Sigmoid colon (tissue), 7 donors: Measurements from ENCODE around the gene YES1. TPM values are rescaled to one million over a fixed set of nuclear protein-coding genes. Genes with fewer than 3 reads are reported as not detected.
A peak's percentile ranks its signal among the peaks of the same experiment; 100 is the strongest.

Experiments
- DNase-seq: peaks from one replicate; pipeline ENCODE4 v3.0.0-alpha.2; 2019
- H3K27ac ChIP-seq, 4 donors: fragments of 200-600 bp; sonication (generic); one replicate each; pipeline ENCODE4 v1.5.1; 2016 to 2019; ENCODE audit warnings: mild to moderate bottlenecking in 1 of 4
- H3K27me3 ChIP-seq, 3 donors: fragments of 200-600 bp; sonication (generic); one replicate each; pipeline ENCODE4 v1.5.1; 2019; ENCODE audit warnings: mild to moderate bottlenecking in 1 of 3
- H3K36me3 ChIP-seq, 4 donors: fragments of 200-600 bp; sonication (generic); one replicate each; pipeline ENCODE4 v1.5.1; 2016 to 2019
- H3K4me1 ChIP-seq, 4 donors: fragments of 200-600 bp; sonication (generic); one replicate each; pipeline ENCODE4 v1.5.1; 2017 to 2019
- H3K4me3 ChIP-seq, 4 donors: fragments of 200-600 bp; sonication (generic); one replicate each; pipeline ENCODE4 v1.5.1; 2017 to 2019; ENCODE audit warnings: mild to moderate bottlenecking in 2 of 4, moderate library complexity in 1 of 4
- H3K9me3 ChIP-seq, 4 donors: fragments of 200-600 bp in 3 of 4; sonication (generic) in 3 of 4; one replicate each; pipeline versions ENCODE4 v1.5.1 to v1.6.1; 2013 to 2019
- CTCF ChIP-seq, 4 experiments: fragments of 450-650 bp in 3 of 4; fragments of 200-600 bp in 1 of 4; IDR thresholded peaks; one replicate each; pipeline ENCODE4 v1.5.1; 2016 to 2019; ENCODE audit warnings: antibody characterized with exemption in 4 of 4, mild to moderate bottlenecking in 3 of 4, moderate library complexity in 2 of 4
- EP300 ChIP-seq, 4 donors: sonication (generic); formaldehyde crosslinking; IDR thresholded peaks; one replicate each; pipeline ENCODE4 v1.6.1; 2017; ENCODE audit warnings: antibody characterized with exemption in 4 of 4
- POLR2A ChIP-seq, 2 donors: fragments of 450-650 bp; IDR thresholded peaks; one replicate each; pipeline ENCODE4 v1.6.1; 2016; ENCODE audit warnings: antibody characterized with exemption in 2 of 2, mild to moderate bottlenecking in 2 of 2, moderate library complexity in 2 of 2
- POLR2AphosphoS5 ChIP-seq, 4 donors: sonication (generic); formaldehyde crosslinking; IDR thresholded peaks; one replicate each; pipeline ENCODE4 v1.6.1; 2017; ENCODE audit warnings: antibody characterized with exemption in 4 of 4
- WGBS, 2 donors: extraction: QIAGEN DNeasy Blood & Tissue Kit; methylation state at CpG; one replicate each; pipeline ENCODE4 v1.1.7; 2013; 5-methylcytosine and 5-hydroxymethylcytosine counted together
- intact Hi-C: fragments of 100-400 bp; cut with DNase I; formaldehyde crosslinking; loops from one replicate; pipeline ENCODE4 v1.15.1; 2023
- polyA plus RNA-seq, 3 donors: library from polyadenylated mRNA; stranded (reverse); fragments of 200-250 nt; gene quantifications; one replicate each; pipeline ENCODE4 v1.2.3, GENCODE V29; 2013
- total RNA-seq, 4 donors: library from RNA; depleted of rRNA; stranded (reverse); fragments of >200 nt; gene quantifications; one replicate each; pipeline ENCODE4 v1.1.0, GENCODE V29; 2016
- donor health status: healthy with polysubstance abuse.
- donor health status: Bipolar disorder and iron deficiency.
- donor health status: healthy.

YES1 gene
- total and polyA plus RNA-seq, 7 donors: 27.6 to 146 (median 105) TPM

GRCh38 chr18:839224-840022 is 27.4 kb upstream of the YES1 start:
- Histone ChIP-seq H3K27me3 (no peaks in the 10 kb centered on the region), H3K9me3 (no peaks in the 10 kb centered on the region), H3K27ac (no peak overlapping the region), H3K4me3 (no peak overlapping the region), H3K36me3 (no peaks in the 10 kb centered on the region), H3K4me1 (peaks cover 0 to 4% (median 0%) of the 10 kb centered on the region in 4 donors)
- TF ChIP-seq EP300 (IDR thresholded peaks at IDR 0.05) (no peak), CTCF (IDR thresholded peaks at IDR 0.05) (peak; percentile 71 to 98 (median 84))
- 17 to 19% methylated on average over 14 of the region's 14 CpGs for WGBS, 2 donors
- peak; percentile 90 for DNase-seq
- intact Hi-C loops: loop anchor here (2.0 kb wide), 1 partner anchor 215 kb away; no protein-coding TSS in a partner anchor

GRCh38 chr18:837922-838321 is 25.9 kb upstream of the YES1 start:
- intact Hi-C loops: loop anchor here (2.0 kb wide), 1 partner anchor 213 kb away; no protein-coding TSS in a partner anchor
- H3K27me3 ChIP-seq: no peaks in the 10 kb centered on the region
- no peaks in the 10 kb centered on the region for H3K9me3 ChIP-seq
- 93 to 94% methylated on average over 2 of the region's 2 CpGs for WGBS, 2 donors
- TF ChIP-seq POLR2A (IDR thresholded peaks at IDR 0.05) (no peak), CTCF (IDR thresholded peaks at IDR 0.05) (no peak), POLR2AphosphoS5 (IDR thresholded peaks at IDR 0.05) (no peak), EP300 (IDR thresholded peaks at IDR 0.05) (no peak)
- H3K36me3 ChIP-seq: no peaks in the 10 kb centered on the region
- no peak overlapping the region for H3K4me3 ChIP-seq
- no peak for DNase-seq
- H3K4me1 ChIP-seq: peaks cover 0 to 4% (median 0%) of the 10 kb centered on the region in 4 donors
- no peak overlapping the region for H3K27ac ChIP-seq

- Histone ChIP-seq H3K4me3 (no peak overlapping the region), H3K9me3 (no peaks in the 10 kb centered on the region), H3K36me3 (no peaks in the 10 kb centered on the region), H3K27ac (no peak overlapping the region), H3K27me3 (peaks cover 0 to 12% (median 0%) of the 10 kb centered on the region in 3 donors), H3K4me1 (peaks cover 0 to 3% (median 0%) of the 10 kb centered on the region in 4 donors)
- 77 to 89% methylated on average over 8 of the region's 8 CpGs for WGBS, 2 donors
- no peak for DNase-seq
- TF ChIP-seq EP300 (IDR thresholded peaks at IDR 0.05) (no peak), POLR2A (IDR thresholded peaks at IDR 0.05) (no peak)
- intact Hi-C loops: no loop called here
Observed at GRCh38 chr18:834082-834720, 22.2 kb upstream of the YES1 start.

GRCh38 chr18:833197-833596 is 21.2 kb upstream of the YES1 start:
- H3K4me1 ChIP-seq: no peaks in the 10 kb centered on the region
- no peak overlapping the region for H3K27ac ChIP-seq
- H3K9me3 ChIP-seq: no peaks in the 10 kb centered on the region
- intact Hi-C loops: no loop called here
- WGBS, 2 donors: 93 to 96% methylated on average over 4 of the region's 4 CpGs
- peaks cover 0 to 12% (median 0%) of the 10 kb centered on the region in 3 donors for H3K27me3 ChIP-seq
- no peak for DNase-seq
- no peaks in the 10 kb centered on the region for H3K36me3 ChIP-seq
- no peak for TF ChIP-seq POLR2AphosphoS5 (IDR thresholded peaks at IDR 0.05)
- TF ChIP-seq EP300 (IDR thresholded peaks at IDR 0.05): no peak
- TF ChIP-seq CTCF (IDR thresholded peaks at IDR 0.05): no peak
- no peak for TF ChIP-seq POLR2A (IDR thresholded peaks at IDR 0.05)
- no peak overlapping the region for H3K4me3 ChIP-seq

GRCh38 chr18:832085-832681 is 20.1 kb upstream of the YES1 start:
- no peaks in the 10 kb centered on the region for H3K9me3 ChIP-seq
- H3K27ac ChIP-seq: no peak overlapping the region
- no peak for DNase-seq
- H3K36me3 ChIP-seq: no peaks in the 10 kb centered on the region
- H3K4me1 ChIP-seq: no peaks in the 10 kb centered on the region
- H3K4me3 ChIP-seq: no peak overlapping the region
- TF ChIP-seq EP300 (IDR thresholded peaks at IDR 0.05) (no peak), POLR2A (IDR thresholded peaks at IDR 0.05) (no peak), CTCF (IDR thresholded peaks at IDR 0.05) (no peak)
- peaks cover 0 to 12% (median 0%) of the 10 kb centered on the region in 3 donors for H3K27me3 ChIP-seq
- 13 to 43% methylated on average over 16 of the region's 16 CpGs for WGBS, 2 donors
- intact Hi-C loops: no loop called here
